HepG2 (cell line): ENCODE data around the gene PACS2. TPM values are rescaled to one million over a fixed set of nuclear protein-coding genes. Genes with fewer than 3 reads are reported as not detected.
A peak's percentile ranks its signal among the peaks of the same experiment; 100 is the strongest.

Source experiments
- ATAC-seq: fragments of 200-7000 bp; cut with Tn5 transposase; 3 replicates; pipeline ENCODE4 v1.9.1; 2020; ENCODE audit warnings: mild to moderate bottlenecking, moderate library complexity
- BruUV-seq: library from RNA; stranded (reverse); fragments of 400-500 nt; replicated peaks from 2 replicates; lab custom pipeline; 2021; lab: Mats Ljungman, UMichigan
- CTCF ChIA-PET: fragments of 300-600 bp; formaldehyde crosslinking; extraction: SDS; loops from one replicate; lab custom pipeline; 2021; ENCODE audit warnings: low total read pairs, inconsistent platforms, low intra/inter-chr PET ratio; lab: Yijun Ruan, JAX
- POLR2A ChIA-PET: fragments of 350-600 bp; sonication (Branson Sonifier 250); formaldehyde crosslinking; loops from one replicate; lab custom pipeline; 2020; ENCODE audit warnings: antibody characterized with exemption, inconsistent platforms; lab: Yijun Ruan, JAX
- DNase-seq: peaks from one replicate; pipeline ENCODE4 v3.0.0-alpha.2; 2015; ENCODE audit warnings: low spot score
- FAIRE-seq: peaks from 3 replicates; lab custom pipeline; 2011; peaks lifted over from hg19 to GRCh38; lab: Jason Lieb, UNC
- H2AFZ ChIP-seq: one replicate; pipeline ENCODE4 v1.6.1; 2011; ENCODE audit warnings: low read length, inconsistent platforms
- H3K27ac ChIP-seq: fragments of 300-600 bp; 3 replicates; pipeline ENCODE4 v1.8.0; 2011; ENCODE audit warnings: mixed run types, mild to moderate bottlenecking, mixed read lengths, low read length, inconsistent platforms; ENCODE audit not compliant: insufficient read depth; ENCODE audit errors: extremely low read length
- H3K27me3 ChIP-seq, 2 experiments: fragments of 200-600 bp in 1 of 2; 2 replicates in 1 of 2; 3 replicates in 1 of 2; pipeline versions ENCODE4 v1.6.0 to v1.8.0; 2011; ENCODE audit warnings: low read length in 2 of 2, mild to moderate bottlenecking in 2 of 2, moderate library complexity in 2 of 2, inconsistent platforms in 1 of 2; ENCODE audit not compliant: insufficient read depth in 2 of 2, control insufficient read depth in 1 of 2
- H3K36me3 ChIP-seq, 2 experiments: fragments of 200-600 bp in 1 of 2; replicated peaks in 1 of 2; 2 replicates in 1 of 2; 3 replicates in 1 of 2; pipeline versions ENCODE4 v1.5.1 to v1.8.0; 2011; ENCODE audit warnings: low read length in 2 of 2, inconsistent platforms in 1 of 2; ENCODE audit not compliant: insufficient read depth in 2 of 2, control insufficient read depth in 1 of 2
- H3K4me1 ChIP-seq: 2 replicates; pipeline ENCODE4 v1.5.1; 2012; ENCODE audit warnings: low read length, inconsistent platforms; ENCODE audit not compliant: insufficient read depth
- H3K4me2 ChIP-seq: 2 replicates; pipeline ENCODE4 v1.6.0; 2011; ENCODE audit warnings: low read depth, low read length, inconsistent platforms
- H3K4me3 ChIP-seq, 3 experiments: fragments of 200-600 bp in 1 of 3; sonication (generic), shearing (Covaris generic) in 1 of 3; replicated peaks in 1 of 3; 2 replicates each; pipeline ENCODE4 v1.5.1; 2011 to 2016; ENCODE audit warnings: low read length in 3 of 3, inconsistent platforms in 2 of 3, low read depth in 2 of 3, mild to moderate bottlenecking in 2 of 3, control low read depth in 1 of 3, mixed read lengths in 1 of 3; ENCODE audit not compliant: insufficient read depth in 1 of 3
- H3K79me2 ChIP-seq: one replicate; pipeline ENCODE4 v1.6.1; 2011; ENCODE audit warnings: low read length, inconsistent platforms; ENCODE audit not compliant: insufficient read depth
- H3K9ac ChIP-seq: 2 replicates; pipeline ENCODE4 v1.6.0; 2011; ENCODE audit warnings: mild to moderate bottlenecking, low read depth, low read length, inconsistent platforms; ENCODE audit not compliant: insufficient read depth
- H3K9me3 ChIP-seq: 2 replicates; pipeline ENCODE4 v1.5.1; 2012; ENCODE audit warnings: mild to moderate bottlenecking, low read length
- H4K20me1 ChIP-seq: 2 replicates; pipeline ENCODE4 v1.6.0; 2011; ENCODE audit warnings: inconsistent platforms, mild to moderate bottlenecking, low read length, moderate library complexity; ENCODE audit not compliant: insufficient read depth
- CSRNP2 ChIP-seq: sonication (generic); formaldehyde crosslinking; conservative IDR thresholded peaks from 2 replicates; pipeline ENCODE4 v1.8.0; 2022; ENCODE audit warnings: low read depth, missing genetic modification reagents
- E2F5 ChIP-seq: sonication (generic); formaldehyde crosslinking; conservative IDR thresholded peaks from 2 replicates; pipeline ENCODE4 v1.4.0; 2020; ENCODE audit warnings: missing genetic modification reagents
- HOXD1 ChIP-seq: sonication (generic); formaldehyde crosslinking; IDR thresholded peaks from 2 replicates; pipeline ENCODE4 v1.5.0; 2020; ENCODE audit warnings: missing genetic modification reagents
- MAFF ChIP-seq: IDR thresholded peaks from 2 replicates; pipeline ENCODE4 v1.6.1; 2011; ENCODE audit warnings: low read depth, low read length, improper control_type of control experiment
- MAFK ChIP-seq, 2 experiments: IDR thresholded peaks in 1 of 2; conservative IDR thresholded peaks in 1 of 2; 2 replicates each; pipeline ENCODE4 v1.6.1; 2011; ENCODE audit warnings: improper control_type of control experiment in 2 of 2, low read length in 2 of 2
- MBD4 ChIP-seq: IDR thresholded peaks from 2 replicates; pipeline ENCODE4 v1.6.1; 2012; ENCODE audit warnings: low read length, inconsistent platforms, borderline replicate concordance
- POGZ ChIP-seq: sonication (generic); formaldehyde crosslinking; IDR thresholded peaks from 2 replicates; pipeline ENCODE4 v1.4.0; 2020; ENCODE audit warnings: mild to moderate bottlenecking, missing genetic modification reagents
- RBM39 ChIP-seq: fragments of 200-400 bp; formaldehyde crosslinking; IDR thresholded peaks from one replicate; pipeline ENCODE4 v1.6.1; 2018; ENCODE audit warnings: antibody characterized with exemption, mild to moderate bottlenecking, low read depth, low read length; ENCODE audit not compliant: poor library complexity, severe bottlenecking
- ZBTB39 ChIP-seq: sonication (generic); formaldehyde crosslinking; IDR thresholded peaks from 2 replicates; pipeline ENCODE4 v1.5.0; 2020; ENCODE audit warnings: missing genetic modification reagents
- WGBS: methylation state at CpG from one replicate; pipeline ENCODE4 v1.1.6; 2017; ENCODE audit warnings: low lambda C conversion rate; 5-methylcytosine and 5-hydroxymethylcytosine counted together
- in situ Hi-C: cut with HindIII; loops from 2 replicates; pipeline ENCODE4 v1.10.0; 2017; ENCODE audit warnings: low pct_unique_long_range_greater_than_20kb; ENCODE audit not compliant: extremely low pct_ligation_motif_present
- intact Hi-C: fragments of 100-400 bp; cut with micrococcal nuclease; formaldehyde crosslinking; loops from one replicate; pipeline ENCODE4 v1.10.0; 2022; ENCODE audit not compliant: unreplicated experiment
- polyA plus RNA-seq, 8 experiments: library from polyadenylated mRNA; depleted of rRNA in 3 of 8; stranded (reverse) in 7 of 8; unstranded in 1 of 8; fragments of >200 nt; fragmentation: Illumina TruSeq in 4 of 8; extraction: Trizol in 4 of 8; gene quantifications; 2 replicates each; pipeline versions ENCODE4 v1.2.1 to v1.2.3, GENCODE V29; 2011 to 2016; ENCODE audit warnings: low read depth in 4 of 8, missing spikeins in 1 of 8, mixed read lengths in 1 of 8; ENCODE audit not compliant: insufficient read depth in 1 of 8
- total RNA-seq, 5 experiments: library from RNA; depleted of rRNA; stranded (reverse); fragments of >200 nt; fragmentation: Illumina TruSeq; extraction: Trizol; gene quantifications; 2 replicates each; pipeline ENCODE4 v1.2.3, GENCODE V29; 2016; ENCODE audit warnings: low read depth in 1 of 5

Gene PACS2
- total and polyA plus RNA-seq, 2 of the 13 experiments (the other 11 are each of a cell fraction or from before 2014, with no cell fraction given), result 23.6 to 27.6 TPM

- DNase-seq (no peak), FAIRE-seq (no peak), ATAC-seq (no peak)
- Histone ChIP-seq H3K36me3 (no peaks in the 10 kb centered on the region), H3K4me3 (no peak overlapping the region), H2AFZ (no peak overlapping the region), H3K4me1 (no peaks in the 10 kb centered on the region), H3K79me2 (no peaks in the 10 kb centered on the region), H3K27me3 (no peaks in the 10 kb centered on the region), H3K9ac (no peak overlapping the region), H3K27ac (no peak overlapping the region), H3K4me2 (no peak overlapping the region), H4K20me1 (no peaks in the 10 kb centered on the region), H3K9me3 (no peaks in the 10 kb centered on the region)
- intact Hi-C loops (no loop called here), in situ Hi-C loops (no loop called here)
- no TSS peak for BruUV-seq
- TF ChIP-seq HOXD1 (CRISPR knock-in tag) (no peak), MAFF (peak; percentile 41; the same call in 1 of the 2 replicates), RBM39 (no peak), E2F5 (CRISPR knock-in tag) (no peak), ZBTB39 (CRISPR knock-in tag) (no peak), MBD4 (no peak), MAFK (conservative IDR thresholded peaks at IDR 0.05 in 1 of 2, IDR thresholded peaks at IDR 0.05 in 1 of 2; ENCODE audit: low read length in 2 of 2) (peak; percentile 69 to 73; a peak in 3 of 4 replicates), CSRNP2 (CRISPR knock-in tag) (no peak), POGZ (CRISPR knock-in tag) (no peak)
- ChIA-PET POLR2A (no interaction called here), CTCF (no interaction called here)
- 93% methylated on average over 20 of the region's 22 CpGs for WGBS
These were observed 71.3 kb downstream of the PACS2 start for GRCh38 chr14:105385698-105386365.
